Stimulated activated CD8-positive, alpha-beta memory T cell treated with anti-CD3 and anti-CD28 coated beads, Interleukin-7, amount 100 ng/mL, for 24 hours (primary cell): Measurements from ENCODE around the gene FSTL5.
"Not testable (repeated sequence)": the region's sequence is repeated elsewhere in the genome, so short reads cannot be mapped to it uniquely, and the experiment has no call there.

ENCODE experiments used
- DNase-seq: peaks from one replicate; pipeline ENCODE4 v3.0.0-alpha.2; 2020; ENCODE audit warnings: low read depth

FSTL5 gene

GRCh38 chr4:162163892-162164759 lies at the start of gene FSTL5:
FSTL5 (minus strand) TSS chr4:162164000; CDS start chr4:162111396, 52,604 bp downstream.
- DNase-seq: no peak

- no peak for DNase-seq
Measured at GRCh38 chr4:162209706-162210105, 45.9 kb upstream of the FSTL5 start.

GRCh38 chr4:162203478-162203877 lies 39.7 kb upstream of the FSTL5 start:
- not testable (repeated sequence) for DNase-seq

- no peak for DNase-seq
Measured at GRCh38 chr4:162201673-162202072, 37.9 kb upstream of the FSTL5 start.

GRCh38 chr4:162170509-162170908 lies 6.7 kb upstream of the FSTL5 start:
- no peak for DNase-seq

- DNase-seq: no peak
Measured at GRCh38 chr4:162164906-162165510, 1.2 kb upstream of the FSTL5 start.

- no peak for DNase-seq
Measured at GRCh38 chr4:162162672-162163071, 1.1 kb downstream of the FSTL5 start.

GRCh38 chr4:162157241-162157640 lies 6.6 kb downstream of the FSTL5 start:
- no peak for DNase-seq

GRCh38 chr4:162154862-162155540 lies 8.8 kb downstream of the FSTL5 start:
- no peak for DNase-seq

- no peak for DNase-seq
Measured at GRCh38 chr4:162151850-162152249, 11.9 kb downstream of the FSTL5 start.

GRCh38 chr4:162151386-162151785 lies 12.4 kb downstream of the FSTL5 start:
- DNase-seq: no peak

- DNase-seq: no peak
Measured at GRCh38 chr4:162149644-162150043, 14.2 kb downstream of the FSTL5 start.

GRCh38 chr4:162140051-162140683 lies 23.6 kb downstream of the FSTL5 start:
- DNase-seq: no peak

- DNase-seq: no peak
Measured at GRCh38 chr4:162139412-162139811, 24.4 kb downstream of the FSTL5 start.

- no peak for DNase-seq
Measured at GRCh38 chr4:162131256-162131655, 32.5 kb downstream of the FSTL5 start.

GRCh38 chr4:162126729-162127128 lies 37.1 kb downstream of the FSTL5 start:
- no peak for DNase-seq

GRCh38 chr4:162117051-162117450 lies 46.7 kb downstream of the FSTL5 start:
- DNase-seq: no peak

GRCh38 chr4:162116095-162116779 lies 47.6 kb downstream of the FSTL5 start:
- DNase-seq: no peak

- no peak for DNase-seq
Measured at GRCh38 chr4:162115333-162115732, 48.5 kb downstream of the FSTL5 start.

- no peak for DNase-seq
Measured at GRCh38 chr4:162111078-162111477, 52.7 kb downstream of the FSTL5 start.

GRCh38 chr4:162104459-162105124 lies 59.2 kb downstream of the FSTL5 start:
- no peak for DNase-seq
